Type B pancreatic cell (in vitro differentiated cells): Measurements from ENCODE around the gene BSG. TPM values are rescaled to one million over a fixed set of nuclear protein-coding genes. Genes with fewer than 3 reads are reported as not detected.

Source experiments
- DNase-seq: peaks from one replicate; pipeline ENCODE4 v3.0.0; 2021; ENCODE audit warnings: mixed read lengths; ENCODE audit not compliant: unreplicated experiment; ENCODE audit errors: extremely low spot score
- H3K27ac Mint-ChIP-seq: 2 replicates; pipeline ENCODE4 v1.8.0; 2021; ENCODE audit warnings: mild to moderate bottlenecking, mixed read lengths
- H3K27me3 Mint-ChIP-seq: 2 replicates; pipeline ENCODE4 v1.8.0; 2021; ENCODE audit warnings: mixed read lengths
- H3K36me3 Mint-ChIP-seq: 2 replicates; pipeline ENCODE4 v1.8.0; 2021; ENCODE audit warnings: mixed read lengths
- H3K4me1 Mint-ChIP-seq: one replicate; pipeline ENCODE4 v1.8.0; 2021; ENCODE audit warnings: mixed read lengths; ENCODE audit not compliant: unreplicated experiment
- H3K4me3 Mint-ChIP-seq: 2 replicates; pipeline ENCODE4 v1.8.0; 2021; ENCODE audit warnings: mild to moderate bottlenecking, mixed read lengths
- H3K9me3 Mint-ChIP-seq: 2 replicates; pipeline ENCODE4 v1.8.0; 2021; ENCODE audit warnings: mixed read lengths
- total RNA-seq: library from RNA; stranded (reverse); gene quantifications from 2 replicates; pipeline ENCODE4 v1.2.1, GENCODE V29; 2021; ENCODE audit warnings: low replicate concordance
- TF ChIP-seq, protein P1 (sequence below): fragments of 200-600 bp; sonication (generic); conservative IDR thresholded peaks from 2 replicates; pipeline ENCODE4 v1.5.0; 2021; ENCODE audit warnings: antibody characterized with exemption, mild to moderate bottlenecking

Gene BSG
- total RNA-seq, 1 donor from 2014 or later = 522 TPM

DNA sequence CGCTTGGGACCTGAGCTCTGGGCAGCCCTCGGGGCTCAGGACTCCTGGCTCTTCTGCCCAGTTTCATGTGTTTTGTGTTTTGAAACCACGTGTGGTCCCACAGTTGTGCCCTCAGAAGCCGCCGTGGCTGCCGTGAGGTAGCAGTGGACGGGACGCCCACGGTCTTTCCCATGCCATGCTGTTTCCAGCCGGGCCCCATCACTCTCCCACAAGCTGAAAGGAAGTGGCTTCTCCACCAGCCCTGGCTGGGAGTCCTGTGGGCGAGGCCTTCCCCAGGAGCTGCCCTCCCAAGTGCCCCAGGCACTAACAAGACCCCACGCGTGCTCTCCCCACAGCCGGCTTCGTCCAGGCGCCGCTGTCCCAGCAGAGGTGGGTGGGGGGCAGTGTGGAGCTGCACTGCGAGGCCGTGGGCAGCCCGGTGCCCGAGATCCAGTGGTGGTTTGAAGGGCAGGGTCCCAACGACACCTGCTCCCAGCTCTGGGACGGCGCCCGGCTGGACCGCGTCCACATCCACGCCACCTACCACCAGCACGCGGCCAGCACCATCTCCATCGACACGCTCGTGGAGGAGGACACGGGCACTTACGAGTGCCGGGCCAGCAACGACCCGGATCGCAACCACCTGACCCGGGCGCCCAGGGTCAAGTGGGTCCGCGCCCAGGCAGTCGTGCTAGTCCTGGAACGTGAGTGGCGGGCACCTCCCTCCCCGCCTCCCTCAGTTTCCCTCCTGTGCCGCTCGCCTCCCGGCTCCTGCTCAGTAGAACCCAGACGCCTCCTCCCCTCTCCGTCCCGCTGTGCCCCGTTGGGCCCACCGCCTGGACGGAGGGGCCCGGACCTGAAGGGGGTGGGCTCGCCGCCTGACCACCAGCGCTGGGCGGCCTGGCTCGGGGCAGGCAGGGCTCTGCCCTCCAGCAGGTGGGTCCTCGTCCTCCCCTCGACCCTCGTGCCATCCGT, 5.3 kb downstream of the BSG start:
- Mint-ChIP-seq H3K27ac (no peak overlapping the region), H3K27me3 (no peaks in the 10 kb centered on the region), H3K4me3 (no peak overlapping the region), H3K9me3 (no peaks in the 10 kb centered on the region), H3K4me1 (peaks cover 12% of the 10 kb centered on the region), H3K36me3 (no peaks in the 10 kb centered on the region)
- no peak for DNase-seq
- TF ChIP-seq, protein P1, sequence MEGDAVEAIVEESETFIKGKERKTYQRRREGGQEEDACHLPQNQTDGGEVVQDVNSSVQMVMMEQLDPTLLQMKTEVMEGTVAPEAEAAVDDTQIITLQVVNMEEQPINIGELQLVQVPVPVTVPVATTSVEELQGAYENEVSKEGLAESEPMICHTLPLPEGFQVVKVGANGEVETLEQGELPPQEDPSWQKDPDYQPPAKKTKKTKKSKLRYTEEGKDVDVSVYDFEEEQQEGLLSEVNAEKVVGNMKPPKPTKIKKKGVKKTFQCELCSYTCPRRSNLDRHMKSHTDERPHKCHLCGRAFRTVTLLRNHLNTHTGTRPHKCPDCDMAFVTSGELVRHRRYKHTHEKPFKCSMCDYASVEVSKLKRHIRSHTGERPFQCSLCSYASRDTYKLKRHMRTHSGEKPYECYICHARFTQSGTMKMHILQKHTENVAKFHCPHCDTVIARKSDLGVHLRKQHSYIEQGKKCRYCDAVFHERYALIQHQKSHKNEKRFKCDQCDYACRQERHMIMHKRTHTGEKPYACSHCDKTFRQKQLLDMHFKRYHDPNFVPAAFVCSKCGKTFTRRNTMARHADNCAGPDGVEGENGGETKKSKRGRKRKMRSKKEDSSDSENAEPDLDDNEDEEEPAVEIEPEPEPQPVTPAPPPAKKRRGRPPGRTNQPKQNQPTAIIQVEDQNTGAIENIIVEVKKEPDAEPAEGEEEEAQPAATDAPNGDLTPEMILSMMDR = no peak

DNA sequence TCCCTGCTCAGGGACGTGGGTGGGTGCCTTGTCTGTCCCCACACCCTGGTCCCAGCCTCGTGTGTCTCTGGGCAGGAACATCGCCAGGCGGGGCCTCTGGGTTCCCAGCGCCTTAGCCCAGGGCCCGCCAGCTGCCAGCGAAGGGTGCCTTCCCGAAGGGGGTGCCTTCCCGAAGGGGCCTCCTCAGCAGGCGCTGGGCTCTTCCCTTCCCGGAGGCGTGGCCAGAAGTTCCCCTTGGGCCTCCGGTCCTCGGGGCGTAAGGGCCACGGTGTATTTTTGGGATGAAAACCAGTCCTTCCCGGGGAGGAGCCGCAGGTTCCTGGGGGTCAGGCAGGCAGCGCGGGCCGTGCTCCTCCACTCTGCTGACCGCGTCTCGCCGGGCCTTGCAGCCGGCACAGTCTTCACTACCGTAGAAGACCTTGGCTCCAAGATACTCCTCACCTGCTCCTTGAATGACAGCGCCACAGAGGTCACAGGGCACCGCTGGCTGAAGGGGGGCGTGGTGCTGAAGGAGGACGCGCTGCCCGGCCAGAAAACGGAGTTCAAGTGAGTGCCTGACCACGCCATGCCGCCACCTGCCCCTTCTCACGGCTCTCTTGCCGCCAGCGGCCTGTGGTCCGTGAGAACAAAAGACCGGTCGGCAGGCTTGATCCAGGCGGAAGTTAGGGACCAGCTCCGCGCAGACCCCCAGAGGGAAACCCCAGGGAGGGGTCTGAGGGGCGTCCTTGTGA, 6.9 kb downstream of the BSG start:
- H3K36me3 Mint-ChIP-seq = no peaks in the 10 kb centered on the region
- no peak overlapping the region for H3K27ac Mint-ChIP-seq
- no peaks in the 10 kb centered on the region for H3K9me3 Mint-ChIP-seq
- peaks cover 8% of the 10 kb centered on the region for H3K4me1 Mint-ChIP-seq
- no peak overlapping the region for H3K4me3 Mint-ChIP-seq
- TF ChIP-seq, protein P1 = no peak
- H3K27me3 Mint-ChIP-seq = no peaks in the 10 kb centered on the region
- DNase-seq = no peak

DNA sequence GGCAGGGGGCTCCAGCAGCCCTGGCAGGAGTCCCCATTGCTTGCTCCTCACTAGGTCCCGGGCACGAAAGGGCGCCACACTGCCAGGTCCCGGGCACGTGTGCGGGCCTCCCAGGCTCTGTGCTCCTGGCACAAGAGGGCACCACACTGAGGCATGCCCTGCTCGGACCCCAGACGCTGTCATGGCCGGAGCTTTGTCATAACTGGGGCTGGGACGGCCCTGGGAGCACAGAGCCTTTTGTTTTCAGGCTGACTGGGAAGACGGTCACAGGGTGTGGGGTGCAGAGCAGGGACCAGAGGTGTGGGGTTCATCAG, 7.4 kb downstream of the BSG start:
- H3K27ac Mint-ChIP-seq = no peak overlapping the region
- H3K36me3 Mint-ChIP-seq = no peaks in the 10 kb centered on the region
- no peak for DNase-seq
- no peaks in the 10 kb centered on the region for H3K9me3 Mint-ChIP-seq
- TF ChIP-seq, protein P1 = no peak
- H3K4me3 Mint-ChIP-seq = no peak overlapping the region
- H3K4me1 Mint-ChIP-seq = peaks cover 4% of the 10 kb centered on the region
- no peaks in the 10 kb centered on the region for H3K27me3 Mint-ChIP-seq

DNA sequence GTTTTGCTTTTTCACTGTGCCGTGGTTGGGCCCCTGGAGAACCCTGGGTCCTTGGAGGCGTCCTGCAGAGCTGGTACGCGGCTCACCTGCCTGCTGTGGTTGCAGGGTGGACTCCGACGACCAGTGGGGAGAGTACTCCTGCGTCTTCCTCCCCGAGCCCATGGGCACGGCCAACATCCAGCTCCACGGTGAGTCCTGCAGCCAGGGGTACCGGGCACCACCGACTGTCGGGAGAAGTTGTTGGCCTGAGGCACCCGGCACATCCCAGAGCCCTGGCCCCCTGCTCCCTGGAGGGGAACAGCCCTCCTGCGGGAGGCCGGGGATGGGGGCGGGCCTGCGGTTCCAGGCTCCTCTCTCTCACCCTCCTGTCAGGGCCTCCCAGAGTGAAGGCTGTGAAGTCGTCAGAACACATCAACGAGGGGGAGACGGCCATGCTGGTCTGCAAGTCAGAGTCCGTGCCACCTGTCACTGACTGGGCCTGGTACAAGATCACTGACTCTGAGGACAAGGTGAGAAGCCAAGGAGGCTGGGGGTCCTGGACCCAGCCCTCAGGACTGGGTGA, 8.0 kb downstream of the BSG start:
- no peak for DNase-seq
- H3K36me3 Mint-ChIP-seq = no peaks in the 10 kb centered on the region
- H3K4me1 Mint-ChIP-seq = no peaks in the 10 kb centered on the region
- no peaks in the 10 kb centered on the region for H3K9me3 Mint-ChIP-seq
- no peak overlapping the region for H3K27ac Mint-ChIP-seq
- no peak overlapping the region for H3K4me3 Mint-ChIP-seq
- TF ChIP-seq, protein P1 = no peak
- no peaks in the 10 kb centered on the region for H3K27me3 Mint-ChIP-seq

DNA sequence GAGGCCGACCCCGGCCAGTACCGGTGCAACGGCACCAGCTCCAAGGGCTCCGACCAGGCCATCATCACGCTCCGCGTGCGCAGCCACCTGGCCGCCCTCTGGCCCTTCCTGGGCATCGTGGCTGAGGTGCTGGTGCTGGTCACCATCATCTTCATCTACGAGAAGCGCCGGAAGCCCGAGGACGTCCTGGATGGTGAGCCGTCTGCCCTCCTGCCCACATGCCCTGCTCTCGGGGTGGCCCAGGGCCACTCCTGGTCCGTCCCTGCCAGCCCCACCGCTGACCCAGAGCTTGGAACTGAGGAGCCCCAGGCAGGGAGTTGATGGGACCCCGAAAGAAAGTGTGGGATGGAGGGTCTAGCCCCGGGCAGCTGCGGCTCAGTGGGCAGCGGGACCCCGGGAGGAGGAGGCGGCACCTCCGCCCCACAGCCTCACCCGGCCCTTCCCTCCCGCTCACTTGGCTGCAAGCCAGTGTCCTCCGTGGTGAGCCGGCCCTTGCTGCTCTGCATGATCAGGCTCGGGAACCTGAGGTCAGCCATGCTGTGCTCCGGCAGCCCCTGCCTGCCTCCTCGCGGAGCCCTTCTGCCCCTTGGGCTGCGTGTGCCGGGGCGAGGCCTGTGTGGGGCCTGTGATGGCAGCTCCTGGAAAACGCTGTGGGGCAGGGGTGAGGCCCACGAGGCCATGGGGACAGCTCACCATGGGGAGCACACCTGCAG, 9.2 kb downstream of the BSG start:
- Mint-ChIP-seq H3K4me1 (no peaks in the 10 kb centered on the region), H3K27me3 (peaks cover 3% of the 10 kb centered on the region), H3K9me3 (no peaks in the 10 kb centered on the region), H3K36me3 (no peaks in the 10 kb centered on the region), H3K4me3 (no peak overlapping the region), H3K27ac (no peak overlapping the region)
- DNase-seq = no peak
- TF ChIP-seq, protein P1 = no peak
